Measurements from ENCODE around the gene FANCC.

DNA sequence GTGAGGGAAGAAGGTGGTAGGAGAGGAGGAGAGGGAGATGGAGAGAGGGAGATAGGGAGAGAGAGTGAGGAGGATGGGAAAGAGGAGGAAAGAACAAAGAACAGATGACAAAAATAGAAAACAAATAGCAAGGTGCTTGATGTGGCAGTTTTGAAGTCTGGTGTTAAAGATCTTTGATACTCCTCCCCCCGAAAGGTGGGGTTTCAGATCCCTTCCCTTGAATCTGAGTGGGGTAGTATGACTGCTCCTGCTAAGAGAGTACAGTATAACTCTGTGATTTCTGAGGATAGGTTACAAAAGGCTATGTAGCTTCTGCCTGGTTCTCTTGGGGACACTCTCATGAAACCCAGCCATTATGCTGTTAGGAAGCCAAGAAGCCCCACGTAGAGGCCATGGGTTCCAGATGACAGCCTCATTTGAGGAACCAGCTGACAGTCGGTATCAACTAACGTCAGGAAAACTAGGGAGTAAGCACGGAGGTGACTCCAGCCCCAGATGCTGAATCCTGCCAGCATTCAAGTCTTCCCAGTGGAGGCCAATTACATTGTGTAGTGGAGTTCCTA is 102.1 kb downstream of the FANCC start:
- TF ChIP-seq, protein P1, sequence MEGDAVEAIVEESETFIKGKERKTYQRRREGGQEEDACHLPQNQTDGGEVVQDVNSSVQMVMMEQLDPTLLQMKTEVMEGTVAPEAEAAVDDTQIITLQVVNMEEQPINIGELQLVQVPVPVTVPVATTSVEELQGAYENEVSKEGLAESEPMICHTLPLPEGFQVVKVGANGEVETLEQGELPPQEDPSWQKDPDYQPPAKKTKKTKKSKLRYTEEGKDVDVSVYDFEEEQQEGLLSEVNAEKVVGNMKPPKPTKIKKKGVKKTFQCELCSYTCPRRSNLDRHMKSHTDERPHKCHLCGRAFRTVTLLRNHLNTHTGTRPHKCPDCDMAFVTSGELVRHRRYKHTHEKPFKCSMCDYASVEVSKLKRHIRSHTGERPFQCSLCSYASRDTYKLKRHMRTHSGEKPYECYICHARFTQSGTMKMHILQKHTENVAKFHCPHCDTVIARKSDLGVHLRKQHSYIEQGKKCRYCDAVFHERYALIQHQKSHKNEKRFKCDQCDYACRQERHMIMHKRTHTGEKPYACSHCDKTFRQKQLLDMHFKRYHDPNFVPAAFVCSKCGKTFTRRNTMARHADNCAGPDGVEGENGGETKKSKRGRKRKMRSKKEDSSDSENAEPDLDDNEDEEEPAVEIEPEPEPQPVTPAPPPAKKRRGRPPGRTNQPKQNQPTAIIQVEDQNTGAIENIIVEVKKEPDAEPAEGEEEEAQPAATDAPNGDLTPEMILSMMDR (IDR thresholded peaks at IDR 0.05; ENCODE audit: poor library complexity): no peak
- TF ChIP-seq EZH2 (IDR thresholded peaks at IDR 0.05; ENCODE audit: borderline replicate concordance): no peak
